Stimulated activated effector memory CD8-positive, alpha-beta T cell treated with anti-CD3 and anti-CD28 coated beads, Interleukin-12 subunit alpha, Interleukin-12 subunit beta, amount 100 ng/mL, for 72 hours (primary cell): ENCODE data around the gene IFITM1.
"Not testable (repeated sequence)": the region's sequence is repeated elsewhere in the genome, so short reads cannot be mapped to it uniquely, and the experiment has no call there.

Experiments used
- ATAC-seq: fragments of 150-1000 bp; cut with Tn5 transposase; 2 replicates; pipeline ENCODE4 v1.10.0; 2021
- DNase-seq, 2 donors: peaks; one replicate each; pipeline ENCODE4 v3.0.0; 2021 to 2022; ENCODE audit warnings: low spot score in 2 of 2
- H3K27ac Mint-ChIP-seq: one replicate; pipeline ENCODE4 v1.8.0; 2022; ENCODE audit warnings: mild to moderate bottlenecking, mixed read lengths
- H3K36me3 Mint-ChIP-seq: one replicate; pipeline ENCODE4 v1.8.0; 2022; ENCODE audit warnings: mild to moderate bottlenecking, mixed read lengths
- H3K4me1 Mint-ChIP-seq: one replicate; pipeline ENCODE4 v1.8.0; 2022; ENCODE audit warnings: mixed read lengths
- H3K4me3 Mint-ChIP-seq: one replicate; pipeline ENCODE4 v1.8.0; 2022; ENCODE audit warnings: mild to moderate bottlenecking, mixed read lengths
- H3K9me3 Mint-ChIP-seq: one replicate; pipeline ENCODE4 v1.8.0; 2022; ENCODE audit warnings: mixed read lengths

Gene IFITM1

GRCh38 chr11:349270-349954, 35.6 kb downstream of the IFITM1 start:
- ATAC-seq, H3K36me3 Mint-ChIP-seq, H3K4me3 Mint-ChIP-seq, H3K27ac Mint-ChIP-seq, DNase-seq, H3K9me3 Mint-ChIP-seq: not testable (repeated sequence)
- peaks cover 45% of the 10 kb centered on the region for H3K4me1 Mint-ChIP-seq

GRCh38 chr11:350033-350722, 36.3 kb downstream of the IFITM1 start:
- H3K9me3 Mint-ChIP-seq, H3K36me3 Mint-ChIP-seq, DNase-seq: not testable (repeated sequence)
- Mint-ChIP-seq H3K4me1 (peaks cover 46% of the 10 kb centered on the region), H3K27ac (peak overlapping the region; percentile 77), H3K4me3 (peak overlapping the region; percentile 46)
- ATAC-seq: peak; percentile 5

- Mint-ChIP-seq H3K4me3 (peak overlapping the region; percentile 46), H3K4me1 (peaks cover 45% of the 10 kb centered on the region), H3K36me3 (peaks cover 13% of the 10 kb centered on the region), H3K27ac (peak overlapping the region; percentile 77), H3K9me3 (no peaks in the 10 kb centered on the region)
- no peak for DNase-seq
- peak; percentile 69 for ATAC-seq
Observed at GRCh38 chr11:350723-351255, 36.9 kb downstream of the IFITM1 start.

GRCh38 chr11:351411-351810, 37.6 kb downstream of the IFITM1 start:
- no peaks in the 10 kb centered on the region for H3K9me3 Mint-ChIP-seq
- ATAC-seq (no peak), DNase-seq (no peak)
- peaks cover 13% of the 10 kb centered on the region for H3K36me3 Mint-ChIP-seq
- peaks cover 45% of the 10 kb centered on the region for H3K4me1 Mint-ChIP-seq
- peak overlapping the region; percentile 46 for H3K4me3 Mint-ChIP-seq
- H3K27ac Mint-ChIP-seq: peak overlapping the region; percentile 77

- Mint-ChIP-seq H3K9me3 (no peaks in the 10 kb centered on the region), H3K4me3 (no peak overlapping the region), H3K27ac (no peak overlapping the region), H3K4me1 (peaks cover 45% of the 10 kb centered on the region), H3K36me3 (peaks cover 13% of the 10 kb centered on the region)
- DNase-seq (no peak), ATAC-seq (no peak)
Observed at GRCh38 chr11:352456-353031, 38.7 kb downstream of the IFITM1 start.

GRCh38 chr11:353179-353873, 39.5 kb downstream of the IFITM1 start:
- no peak overlapping the region for H3K27ac Mint-ChIP-seq
- H3K4me1 Mint-ChIP-seq: peaks cover 45% of the 10 kb centered on the region
- ATAC-seq (no peak), DNase-seq (no peak)
- no peaks in the 10 kb centered on the region for H3K9me3 Mint-ChIP-seq
- peaks cover 13% of the 10 kb centered on the region for H3K36me3 Mint-ChIP-seq
- H3K4me3 Mint-ChIP-seq: no peak overlapping the region

- peak; percentile 56 for ATAC-seq
- H3K9me3 Mint-ChIP-seq: no peaks in the 10 kb centered on the region
- no peak overlapping the region for H3K4me3 Mint-ChIP-seq
- peak; percentile 58 to 87 for DNase-seq
- peaks cover 48% of the 10 kb centered on the region for H3K4me1 Mint-ChIP-seq
- peak overlapping the region; percentile 78 for H3K27ac Mint-ChIP-seq
- peaks cover 7% of the 10 kb centered on the region for H3K36me3 Mint-ChIP-seq
Observed at GRCh38 chr11:355581-356458, 42.0 kb downstream of the IFITM1 start.

- H3K9me3 Mint-ChIP-seq: no peaks in the 10 kb centered on the region
- no peak overlapping the region for H3K27ac Mint-ChIP-seq
- peaks cover 46% of the 10 kb centered on the region for H3K4me1 Mint-ChIP-seq
- peaks cover 7% of the 10 kb centered on the region for H3K36me3 Mint-ChIP-seq
- DNase-seq (no peak), ATAC-seq (no peak)
- H3K4me3 Mint-ChIP-seq: no peak overlapping the region
Observed at GRCh38 chr11:356610-357009, 42.8 kb downstream of the IFITM1 start.

GRCh38 chr11:357582-357981, 43.7 kb downstream of the IFITM1 start:
- H3K36me3 Mint-ChIP-seq: peaks cover 7% of the 10 kb centered on the region
- DNase-seq: no peak
- peaks cover 45% of the 10 kb centered on the region for H3K4me1 Mint-ChIP-seq
- no peak overlapping the region for H3K27ac Mint-ChIP-seq
- no peaks in the 10 kb centered on the region for H3K9me3 Mint-ChIP-seq
- no peak for ATAC-seq
- no peak overlapping the region for H3K4me3 Mint-ChIP-seq

GRCh38 chr11:358129-358800, 44.4 kb downstream of the IFITM1 start:
- no peak for DNase-seq
- peaks cover 39% of the 10 kb centered on the region for H3K4me1 Mint-ChIP-seq
- no peaks in the 10 kb centered on the region for H3K9me3 Mint-ChIP-seq

GRCh38 chr11:359181-359714, 45.4 kb downstream of the IFITM1 start:
- H3K4me1 Mint-ChIP-seq: peaks cover 34% of the 10 kb centered on the region
- H3K27ac Mint-ChIP-seq: peak overlapping the region; percentile 63
- H3K9me3 Mint-ChIP-seq: no peaks in the 10 kb centered on the region
- H3K36me3 Mint-ChIP-seq: peaks cover 7% of the 10 kb centered on the region
- ATAC-seq (peak; percentile 92), DNase-seq (no peak)
- H3K4me3 Mint-ChIP-seq: peak overlapping the region; percentile 12

More at GRCh38 chr11:358129-358800, 44.4 kb downstream of the IFITM1 start:
- Mint-ChIP-seq H3K4me3 (no peak overlapping the region), H3K36me3 (peaks cover 7% of the 10 kb centered on the region), H3K27ac (no peak overlapping the region)
- no peak for ATAC-seq

- H3K36me3 Mint-ChIP-seq: peaks cover under 1% of the 10 kb centered on the region
- H3K4me1 Mint-ChIP-seq: peaks cover 32% of the 10 kb centered on the region
- H3K27ac Mint-ChIP-seq: peak overlapping the region; percentile 63
- no peaks in the 10 kb centered on the region for H3K9me3 Mint-ChIP-seq
- DNase-seq (no peak), ATAC-seq (no peak)
- H3K4me3 Mint-ChIP-seq: no peak overlapping the region
Observed at GRCh38 chr11:360326-361280, 46.8 kb downstream of the IFITM1 start.
